Activated CD4-positive, alpha-beta T cell treated with anti-CD3 and anti-CD28 coated beads, Interleukin-2, Interleukin-6, amounts not matched to agents 100 ng/mL and 50 ng/mL, durations not matched to agents 16 hours and 8 hours (primary cell): ENCODE data around the gene IGF1.

ENCODE experiments used
- DNase-seq: peaks from one replicate; pipeline ENCODE4 v3.0.0-alpha.2; 2020

The IGF1 gene

DNA sequence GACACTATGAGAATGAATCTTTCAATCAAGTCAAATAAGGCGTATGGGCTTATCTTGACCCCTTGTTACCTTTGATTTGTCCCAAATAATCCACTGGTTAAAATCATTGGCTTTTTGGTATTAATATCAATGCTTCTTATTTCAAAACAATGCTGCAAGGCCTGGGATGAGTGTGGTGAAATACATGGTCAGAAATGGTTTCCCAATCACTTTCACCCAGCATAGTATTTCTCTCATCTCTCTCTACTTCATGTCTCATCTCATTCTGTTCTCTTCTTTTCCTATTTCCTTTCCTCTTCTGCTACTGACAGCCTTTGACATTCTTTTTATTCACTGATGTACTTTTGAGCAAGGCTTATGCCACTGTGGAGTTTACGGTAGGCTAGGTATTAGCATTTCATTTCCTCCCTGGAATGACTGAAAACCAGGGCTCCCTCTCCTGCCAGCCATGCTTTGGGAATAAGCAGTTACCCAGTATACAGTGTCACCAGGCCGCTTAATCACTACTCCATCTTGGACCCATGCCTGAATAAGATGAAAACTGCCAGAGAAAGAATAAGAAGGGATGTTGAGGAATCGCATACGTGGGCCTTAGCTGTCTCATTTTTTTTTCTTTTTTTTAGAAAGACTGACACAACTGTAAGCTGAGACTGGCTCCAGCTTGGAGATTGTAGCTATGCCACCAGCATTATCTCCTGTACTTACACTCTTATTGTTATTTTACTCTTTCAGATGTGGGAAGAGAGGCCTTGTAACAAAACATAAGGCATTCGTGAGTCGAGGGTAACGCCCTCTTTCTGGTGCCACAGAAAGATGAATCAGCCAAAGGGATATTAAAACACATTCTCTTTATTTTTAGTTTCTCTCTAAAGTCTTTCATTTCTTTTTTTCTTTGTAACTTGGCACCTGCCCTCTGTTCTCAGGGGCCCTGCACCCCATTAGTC is 53.5 kb downstream of the IGF1 start:
- no peak for DNase-seq

- DNase-seq: no peak
These were observed 55.0 kb downstream of the IGF1 start for GRCh38 chr12:102425109-102426039.

DNA sequence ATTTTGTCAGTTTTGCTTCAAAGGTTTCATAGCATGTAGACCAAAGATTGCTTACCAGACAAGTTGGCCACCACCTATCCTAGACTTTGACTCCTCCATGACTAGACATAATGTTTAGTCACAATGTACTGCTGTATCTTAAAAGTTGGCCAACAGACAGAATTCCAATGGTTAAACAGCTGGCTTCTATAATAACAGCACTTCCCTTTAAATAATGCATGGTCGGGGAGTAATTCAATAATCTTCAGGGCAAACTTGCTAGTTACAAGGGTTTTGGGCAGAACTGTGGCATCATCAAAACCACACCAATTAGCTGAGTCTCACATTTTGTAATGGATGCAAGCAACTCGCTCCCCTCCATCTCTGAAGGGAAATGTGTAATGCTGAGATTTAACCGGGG is 56.9 kb downstream of the IGF1 start:
- no peak for DNase-seq

DNA sequence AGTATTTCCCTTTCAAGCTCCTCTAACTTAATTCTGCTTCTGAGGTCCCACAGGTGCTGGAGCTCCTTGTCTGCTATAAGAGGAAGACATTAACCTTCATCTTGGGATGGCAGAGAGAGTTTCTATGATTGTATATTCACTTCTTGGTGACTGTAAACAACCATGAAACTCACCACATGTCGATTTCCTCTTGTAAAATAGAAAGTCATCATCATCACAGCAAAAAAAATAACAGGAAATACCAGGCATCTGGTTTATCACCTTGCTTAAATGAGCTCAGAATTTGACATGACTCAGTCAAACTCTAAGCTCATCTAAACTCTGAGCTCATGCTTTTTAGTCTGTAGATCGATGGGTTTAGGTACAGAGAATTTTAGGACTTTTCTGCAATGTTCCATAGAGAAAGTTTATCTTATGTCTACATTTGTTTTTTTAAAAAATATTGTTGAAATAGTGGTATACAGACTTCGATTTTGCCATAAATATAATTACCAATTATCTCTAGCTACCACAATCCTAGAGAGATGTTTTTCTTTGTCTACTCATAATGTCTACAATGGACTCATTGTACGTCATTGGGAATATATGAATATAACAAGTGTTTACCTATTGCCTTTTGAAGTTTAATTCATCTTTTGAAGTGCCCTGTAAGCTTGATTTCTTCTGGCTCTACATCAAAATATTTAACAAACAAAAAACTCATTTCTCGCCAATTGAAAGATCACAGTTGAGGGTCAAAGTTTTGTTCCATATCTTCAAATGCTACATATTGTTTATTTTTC is 58.4 kb downstream of the IGF1 start:
- DNase-seq: peak; percentile 49

- no peak for DNase-seq
These were observed 61.1 kb downstream of the IGF1 start for GRCh38 chr12:102419094-102419764.

GRCh38 chr12:102417055-102417454 is 63.3 kb downstream of the IGF1 start:
- no peak for DNase-seq

DNA sequence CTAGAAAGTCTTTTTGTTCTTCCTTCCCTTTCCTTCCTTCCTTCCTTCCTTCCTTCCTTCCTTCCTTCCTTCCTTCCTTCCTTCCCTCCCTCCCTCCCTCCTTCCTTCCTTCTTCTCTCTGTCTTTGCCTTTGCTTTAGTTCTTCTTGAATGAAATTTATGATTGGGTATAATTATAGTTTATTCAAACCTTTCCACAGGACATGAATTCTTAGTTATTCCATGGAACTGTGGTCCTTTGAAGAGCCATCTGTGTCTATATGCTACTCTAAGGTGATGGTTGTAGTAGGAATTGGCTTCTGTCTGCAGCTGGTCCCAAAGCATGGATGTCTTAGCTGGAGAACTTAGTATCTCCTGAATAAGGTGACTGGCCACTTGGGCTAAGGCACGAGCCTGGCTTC is 64.8 kb downstream of the IGF1 start:
- DNase-seq: no peak

DNA sequence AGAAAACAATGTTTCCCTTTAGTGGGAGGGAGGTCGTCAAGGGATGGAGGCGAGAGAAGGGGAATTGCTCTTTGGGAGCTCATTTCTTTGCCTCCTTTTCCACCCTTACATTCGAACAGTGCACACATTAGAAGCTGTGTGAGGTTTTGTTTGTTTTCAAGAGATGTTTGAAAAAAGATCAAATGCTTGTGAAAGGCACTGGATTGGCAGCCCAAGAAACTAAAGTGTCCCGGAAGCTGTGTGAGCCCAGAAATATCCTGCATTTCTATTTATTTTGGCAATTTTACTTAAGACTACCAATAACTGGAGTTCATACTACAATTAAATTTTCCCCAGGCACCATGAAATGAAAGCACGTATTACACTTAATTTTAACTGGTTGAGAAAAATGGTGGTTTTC is 67.0 kb downstream of the IGF1 start:
- DNase-seq: no peak

GRCh38 chr12:102410511-102410910 is 69.9 kb downstream of the IGF1 start:
- no peak for DNase-seq

DNA sequence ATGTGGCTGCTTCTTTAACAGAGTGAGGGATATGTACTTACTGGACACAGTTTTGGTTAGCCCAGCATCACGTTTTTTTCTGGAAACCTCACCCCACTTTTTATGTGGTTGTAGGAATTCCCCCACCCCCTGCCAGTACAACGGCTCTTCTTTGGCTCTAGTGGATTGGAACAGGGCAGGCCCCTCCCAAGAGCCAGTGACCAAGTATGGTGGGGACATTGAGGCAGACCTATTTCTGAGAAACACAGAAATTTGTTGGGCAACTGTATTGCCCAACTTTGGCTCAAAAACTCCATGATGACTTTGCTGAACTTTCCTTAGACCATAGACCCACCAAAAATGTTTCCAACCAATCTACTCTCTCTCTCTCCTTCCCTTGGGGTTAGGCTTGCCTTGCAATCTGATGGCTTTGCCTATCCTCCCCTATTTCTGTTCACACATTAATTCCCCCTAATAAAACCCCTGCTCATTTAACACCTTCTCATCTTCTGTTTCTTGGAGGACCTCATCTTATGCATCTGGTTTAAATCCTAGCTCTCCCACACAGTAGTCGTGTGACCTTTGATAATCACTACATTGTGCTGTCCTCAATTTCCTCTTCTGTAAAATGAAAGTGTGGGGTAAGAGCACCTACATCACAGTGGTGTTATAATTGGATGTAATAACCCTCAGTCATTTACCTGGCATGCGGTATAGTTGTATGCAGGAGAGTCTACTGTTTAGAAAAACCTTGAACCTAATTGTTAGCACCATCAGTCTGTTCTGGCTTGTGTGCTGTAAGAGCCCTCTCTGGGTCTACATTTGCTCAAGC is 71.7 kb downstream of the IGF1 start:
- DNase-seq: no peak

GRCh38 chr12:102407776-102408486 is 72.4 kb downstream of the IGF1 start:
- no peak for DNase-seq

GRCh38 chr12:102406033-102406584 is 74.3 kb downstream of the IGF1 start:
- DNase-seq: no peak

- no peak for DNase-seq
These were observed 79.3 kb downstream of the IGF1 start for GRCh38 chr12:102401087-102401486.

- no peak for DNase-seq
These were observed 80.7 kb downstream of the IGF1 start for GRCh38 chr12:102399653-102400052.

DNA sequence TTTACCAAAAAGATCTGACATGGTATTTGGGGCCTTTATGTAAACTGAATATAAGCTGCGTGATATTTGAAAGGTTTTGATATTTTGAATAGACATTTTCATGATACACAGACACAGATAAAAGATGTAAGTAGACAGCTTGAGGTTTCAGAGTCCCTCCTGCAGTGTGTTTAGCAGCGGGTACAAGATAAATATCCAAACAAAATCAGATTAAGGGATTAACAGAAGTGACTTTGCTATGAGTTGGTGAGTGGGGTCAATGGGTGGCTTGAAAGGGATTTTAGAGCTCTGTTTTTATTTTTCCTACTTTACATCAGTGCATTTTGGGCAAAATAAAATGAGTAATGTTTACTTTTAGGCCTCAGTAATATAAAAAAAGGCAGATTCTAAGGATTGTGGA is 84.1 kb downstream of the IGF1 start:
- DNase-seq: no peak

- DNase-seq: no peak
These were observed 86.2 kb downstream of the IGF1 start for GRCh38 chr12:102394200-102394599.

- no peak for DNase-seq
These were observed 90.3 kb downstream of the IGF1 start for GRCh38 chr12:102390068-102390467.

DNA sequence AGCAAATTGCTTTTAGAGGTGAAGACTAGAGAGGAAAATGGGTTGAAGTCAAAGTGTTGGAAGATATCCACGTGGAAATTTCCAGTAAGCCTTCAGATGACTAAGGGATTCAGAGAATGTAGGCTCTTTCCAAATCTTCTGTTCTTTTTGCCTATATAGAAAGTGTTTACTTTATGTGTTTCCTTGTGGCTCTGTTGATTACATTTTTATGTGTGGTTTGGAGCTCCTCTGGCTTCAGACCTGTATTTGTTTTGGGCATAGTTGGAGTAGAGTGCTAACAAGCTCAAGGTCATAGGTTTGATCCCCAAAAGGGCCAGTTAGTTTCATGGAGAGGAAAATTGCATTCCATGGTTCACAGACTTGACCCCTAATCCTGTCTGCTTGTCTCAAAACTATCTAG is 91.9 kb downstream of the IGF1 start:
- DNase-seq: no peak

DNA sequence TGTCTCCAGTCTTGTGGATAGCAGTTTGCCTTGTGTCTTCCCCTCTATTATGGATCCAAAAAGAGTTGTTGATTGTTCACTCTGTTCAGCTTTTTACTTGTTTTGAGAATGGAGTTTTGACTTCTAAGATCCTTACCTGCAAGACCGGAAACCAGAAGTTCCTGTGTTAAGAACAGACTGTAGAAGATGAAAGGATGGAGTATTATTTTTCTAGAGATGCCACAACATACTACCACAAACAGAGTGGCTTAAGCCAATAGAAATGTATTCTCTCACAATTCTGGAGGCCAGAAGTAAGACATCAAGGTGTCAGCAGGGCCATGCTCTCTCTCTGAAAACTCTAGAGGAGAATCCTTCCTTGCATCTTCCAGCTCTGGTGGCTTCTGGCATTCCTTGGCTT is 95.0 kb downstream of the IGF1 start:
- no peak for DNase-seq
